HuH-7 (cell line): ENCODE data around the gene ANKS1B.
"Not testable (repeated sequence)": the region's sequence is repeated elsewhere in the genome, so short reads cannot be mapped to it uniquely, and the experiment has no call there.

Experiments used
- DNase-seq: peaks from one replicate; pipeline ENCODE4 v3.0.0; 2011; ENCODE audit warnings: low spot score

ANKS1B gene

GRCh38 chr12:99372257-99372920 is 612.3 kb downstream of the ANKS1B start:
- DNase-seq: no peak

GRCh38 chr12:99370421-99371138 is 614.2 kb downstream of the ANKS1B start:
- no peak for DNase-seq

GRCh38 chr12:99367181-99367580 is 617.6 kb downstream of the ANKS1B start:
- no peak for DNase-seq

- DNase-seq: no peak
Observed at GRCh38 chr12:99352269-99352668, 632.5 kb downstream of the ANKS1B start.

GRCh38 chr12:99343960-99344359 is 640.8 kb downstream of the ANKS1B start:
- DNase-seq: no peak

GRCh38 chr12:99339663-99340062 is 645.1 kb downstream of the ANKS1B start:
- no peak for DNase-seq

GRCh38 chr12:99334285-99335056 is 650.3 kb downstream of the ANKS1B start:
- no peak for DNase-seq

- DNase-seq: no peak
Observed at GRCh38 chr12:99332936-99333591, 651.7 kb downstream of the ANKS1B start.

GRCh38 chr12:99330216-99330615 is 654.5 kb downstream of the ANKS1B start:
- no peak for DNase-seq

GRCh38 chr12:99321210-99321609 is 663.5 kb downstream of the ANKS1B start:
- not testable (repeated sequence) for DNase-seq

GRCh38 chr12:99311373-99311772 is 673.4 kb downstream of the ANKS1B start:
- no peak for DNase-seq

- DNase-seq: no peak
Observed at GRCh38 chr12:99309812-99310211, 674.9 kb downstream of the ANKS1B start.

GRCh38 chr12:99302874-99303273 is 681.9 kb downstream of the ANKS1B start:
- DNase-seq: no peak

- DNase-seq: no peak
Observed at GRCh38 chr12:99287136-99287535, 697.6 kb downstream of the ANKS1B start.

- no peak for DNase-seq
Observed at GRCh38 chr12:99284161-99284560, 700.6 kb downstream of the ANKS1B start.

GRCh38 chr12:99282624-99283023 is 702.1 kb downstream of the ANKS1B start:
- no peak for DNase-seq

- DNase-seq: no peak
Observed at GRCh38 chr12:99282086-99282485, 702.6 kb downstream of the ANKS1B start.

GRCh38 chr12:99281277-99281676 is 703.5 kb downstream of the ANKS1B start:
- no peak for DNase-seq

- DNase-seq: no peak
Observed at GRCh38 chr12:99278899-99279298, 705.8 kb downstream of the ANKS1B start.

GRCh38 chr12:99277591-99278379 is 707.0 kb downstream of the ANKS1B start:
- no peak for DNase-seq

- no peak for DNase-seq
Observed at GRCh38 chr12:99271071-99271470, 713.7 kb downstream of the ANKS1B start.

GRCh38 chr12:99267038-99267437 is 717.7 kb downstream of the ANKS1B start:
- DNase-seq: no peak
